ENCODE measurements around the gene ARL6IP4. TPM values are rescaled to one million over a fixed set of nuclear protein-coding genes. Genes with fewer than 3 reads are reported as not detected.

ARL6IP4 gene
- total and polyA plus RNA-seq, 7 donors = 113 to 193 (median 130) TPM

DNA sequence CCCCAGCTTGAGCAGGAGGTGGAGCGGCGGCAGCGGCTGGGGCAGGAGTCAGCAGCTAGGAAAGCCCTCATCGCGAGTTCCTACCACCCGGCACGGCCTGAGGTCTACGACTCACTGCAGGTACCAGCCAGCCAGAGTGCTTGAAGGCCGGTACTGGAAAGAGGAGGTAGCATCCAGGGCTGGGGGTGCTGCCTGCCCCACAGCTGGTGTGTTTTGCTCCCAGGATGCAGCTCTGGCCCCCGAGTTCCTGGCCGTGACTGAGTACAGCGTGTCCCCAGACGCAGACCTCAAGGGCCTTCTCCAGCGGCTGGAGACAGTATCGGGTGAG, 3.9 kb upstream of the ARL6IP4 start:
- peaks cover 41% of the 10 kb centered on the region for H3K4me1 ChIP-seq
- H3K27me3 ChIP-seq (ENCODE audit: insufficient read depth in 3 of 3, low read length in 2 of 3) = no peaks in the 10 kb centered on the region
- H3K4me3 ChIP-seq = peak overlapping the region; percentile 81
- intact Hi-C loops (cut with DNase I) = loop anchor here in 1 of 2 donors (5.0 kb wide), 1 partner anchor 256 kb away; the partner anchor contains the start of genes MPHOSPH9 and MTRFR
- peak overlapping the region; percentile 5 for H3K27ac ChIP-seq
- no peak for ATAC-seq
- TF ChIP-seq, protein P1, sequence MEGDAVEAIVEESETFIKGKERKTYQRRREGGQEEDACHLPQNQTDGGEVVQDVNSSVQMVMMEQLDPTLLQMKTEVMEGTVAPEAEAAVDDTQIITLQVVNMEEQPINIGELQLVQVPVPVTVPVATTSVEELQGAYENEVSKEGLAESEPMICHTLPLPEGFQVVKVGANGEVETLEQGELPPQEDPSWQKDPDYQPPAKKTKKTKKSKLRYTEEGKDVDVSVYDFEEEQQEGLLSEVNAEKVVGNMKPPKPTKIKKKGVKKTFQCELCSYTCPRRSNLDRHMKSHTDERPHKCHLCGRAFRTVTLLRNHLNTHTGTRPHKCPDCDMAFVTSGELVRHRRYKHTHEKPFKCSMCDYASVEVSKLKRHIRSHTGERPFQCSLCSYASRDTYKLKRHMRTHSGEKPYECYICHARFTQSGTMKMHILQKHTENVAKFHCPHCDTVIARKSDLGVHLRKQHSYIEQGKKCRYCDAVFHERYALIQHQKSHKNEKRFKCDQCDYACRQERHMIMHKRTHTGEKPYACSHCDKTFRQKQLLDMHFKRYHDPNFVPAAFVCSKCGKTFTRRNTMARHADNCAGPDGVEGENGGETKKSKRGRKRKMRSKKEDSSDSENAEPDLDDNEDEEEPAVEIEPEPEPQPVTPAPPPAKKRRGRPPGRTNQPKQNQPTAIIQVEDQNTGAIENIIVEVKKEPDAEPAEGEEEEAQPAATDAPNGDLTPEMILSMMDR (IDR thresholded peaks at IDR 0.05) = no peak
- 66 to 81% (median 66%) methylated on average over 13 to 15 of the region's 15 CpGs for WGBS, 3 donors
- peak in 1 of 2 donors; percentile 46 for DNase-seq
- peaks cover 0 to 9% of the 10 kb centered on the region in 2 donors for H3K36me3 ChIP-seq (ENCODE audit: insufficient read depth in 1 of 2, low read depth in 1 of 2)
- H3K9me3 ChIP-seq = no peaks in the 10 kb centered on the region

GRCh38 chr12:122977153-122977552, 3.3 kb upstream of the ARL6IP4 start:
- Histone ChIP-seq H3K4me3 (peak overlapping the region; percentile 81), H3K4me1 (peaks cover 47% of the 10 kb centered on the region), H3K36me3 (ENCODE audit: insufficient read depth in 1 of 2, low read depth in 1 of 2) (peaks cover 0 to 12% of the 10 kb centered on the region in 2 donors), H3K9me3 (no peaks in the 10 kb centered on the region), H3K27ac (no peak overlapping the region), H3K27me3 (ENCODE audit: insufficient read depth in 3 of 3, low read length in 2 of 3) (no peaks in the 10 kb centered on the region)
- 79 to 81% (median 80%) methylated on average over 6 of the region's 6 CpGs for WGBS, 3 donors
- TF ChIP-seq, protein P1 (IDR thresholded peaks at IDR 0.05) = no peak
- intact Hi-C loops (cut with DNase I) = loop anchor here in 1 of 2 donors (5.0 kb wide), 1 partner anchor 255 kb away; the partner anchor contains the start of genes MPHOSPH9 and MTRFR
- DNase-seq = no peak
- ATAC-seq = no peak

- TF ChIP-seq, protein P1 (IDR thresholded peaks at IDR 0.05) = no peak
- WGBS, 3 donors = 81 to 86% (median 83%) methylated on average over 9 of the region's 9 CpGs
- ATAC-seq = no peak
- H3K27me3 ChIP-seq (ENCODE audit: insufficient read depth in 3 of 3, low read length in 2 of 3) = no peaks in the 10 kb centered on the region
- DNase-seq = peak in 1 of 2 donors; percentile 42
- H3K4me1 ChIP-seq = peaks cover 54% of the 10 kb centered on the region
- no peak overlapping the region for H3K27ac ChIP-seq
- H3K4me3 ChIP-seq = no peak overlapping the region
- H3K36me3 ChIP-seq (ENCODE audit: insufficient read depth in 1 of 2, low read depth in 1 of 2) = peaks cover 0 to 19% of the 10 kb centered on the region in 2 donors
- H3K9me3 ChIP-seq = no peaks in the 10 kb centered on the region
- intact Hi-C loops (cut with DNase I) = loop anchor here in 1 of 2 donors (5.0 kb wide), 1 partner anchor 254 kb away; the partner anchor contains the start of genes MPHOSPH9 and MTRFR
Measured at GRCh38 chr12:122977655-122978392, 2.7 kb upstream of the ARL6IP4 start.

DNA sequence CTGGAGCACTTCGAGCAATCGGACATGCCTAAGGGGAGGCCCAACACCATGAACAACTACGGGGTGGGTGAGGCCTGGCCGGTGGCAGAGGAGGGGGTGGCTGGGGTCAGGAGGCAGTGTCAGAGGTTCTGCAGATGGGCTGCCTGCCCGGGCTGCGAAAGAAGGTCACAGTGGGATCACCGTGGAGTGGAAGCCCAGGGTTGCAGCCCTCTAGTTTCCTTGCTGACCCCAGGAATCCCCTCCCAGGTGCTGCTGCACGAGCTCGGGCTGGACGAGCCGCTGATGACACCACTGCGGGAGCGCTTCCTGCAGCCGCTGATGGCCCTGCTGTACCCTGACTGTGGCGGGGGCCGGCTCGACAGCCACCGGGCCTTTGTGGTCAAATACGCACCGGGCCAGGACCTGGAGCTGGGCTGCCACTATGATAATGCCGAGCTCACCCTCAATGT, 1.9 kb upstream of the ARL6IP4 start:
- no peak for ATAC-seq
- 85 to 87% (median 87%) methylated on average over 19 to 21 of the region's 21 CpGs for WGBS, 3 donors
- no peaks in the 10 kb centered on the region for H3K9me3 ChIP-seq
- TF ChIP-seq, protein P1 (IDR thresholded peaks at IDR 0.05) = no peak
- H3K27ac ChIP-seq = no peak overlapping the region
- no peak for DNase-seq
- no peak overlapping the region for H3K4me3 ChIP-seq
- intact Hi-C loops (cut with DNase I) = loop anchor here in 1 of 2 donors (5.0 kb wide), 1 partner anchor 254 kb away; the partner anchor contains the start of genes MPHOSPH9 and MTRFR
- H3K4me1 ChIP-seq = peaks cover 58% of the 10 kb centered on the region
- no peaks in the 10 kb centered on the region for H3K27me3 ChIP-seq (ENCODE audit: insufficient read depth in 3 of 3, low read length in 2 of 3)
- peaks cover 0 to 24% of the 10 kb centered on the region in 2 donors for H3K36me3 ChIP-seq (ENCODE audit: insufficient read depth in 1 of 2, low read depth in 1 of 2)

Data from psoas muscle (tissue), 8 donors.